Stimulated activated CD4-positive, alpha-beta T cell treated with anti-CD3 and anti-CD28 coated beads, Interleukin-1b, Interleukin-23, amount 100 ng/mL, for 1 hour (primary cell): Measurements from ENCODE around the gene CCDC92B.
"Not testable (repeated sequence)": the region's sequence is repeated elsewhere in the genome, so short reads cannot be mapped to it uniquely, and the experiment has no call there.

Source experiments
- DNase-seq, 2 donors: peaks; one replicate each; pipeline ENCODE4 v3.0.0-alpha.2; 2020; ENCODE audit warnings: low read depth in 2 of 2

Gene CCDC92B

GRCh38 chr17:2689411-2690164 lies 59.9 kb downstream of the CCDC92B start:
- DNase-seq, result no peak

GRCh38 chr17:2688351-2689342 lies 60.8 kb downstream of the CCDC92B start:
- no peak for DNase-seq

DNA sequence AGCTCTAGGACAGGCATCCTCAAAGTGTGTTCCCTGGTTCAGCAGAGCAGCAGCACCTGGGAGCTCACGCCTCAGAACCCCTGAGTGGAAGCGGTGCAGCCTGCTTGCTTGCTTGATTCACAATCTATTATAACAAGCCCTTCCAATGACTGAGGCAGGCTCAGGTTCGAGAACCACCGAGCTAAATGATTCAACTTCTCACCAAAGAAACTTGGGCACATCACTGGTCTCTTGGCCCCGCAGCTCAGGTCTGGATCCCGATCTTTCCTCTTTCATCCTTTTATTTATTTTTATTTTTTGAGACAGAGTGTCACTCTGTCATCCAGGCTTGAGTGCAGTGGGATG lies 62.4 kb downstream of the CCDC92B start:
- DNase-seq, result no peak

- no peak for DNase-seq
Measured at GRCh38 chr17:2685696-2686095, 63.8 kb downstream of the CCDC92B start.

DNA sequence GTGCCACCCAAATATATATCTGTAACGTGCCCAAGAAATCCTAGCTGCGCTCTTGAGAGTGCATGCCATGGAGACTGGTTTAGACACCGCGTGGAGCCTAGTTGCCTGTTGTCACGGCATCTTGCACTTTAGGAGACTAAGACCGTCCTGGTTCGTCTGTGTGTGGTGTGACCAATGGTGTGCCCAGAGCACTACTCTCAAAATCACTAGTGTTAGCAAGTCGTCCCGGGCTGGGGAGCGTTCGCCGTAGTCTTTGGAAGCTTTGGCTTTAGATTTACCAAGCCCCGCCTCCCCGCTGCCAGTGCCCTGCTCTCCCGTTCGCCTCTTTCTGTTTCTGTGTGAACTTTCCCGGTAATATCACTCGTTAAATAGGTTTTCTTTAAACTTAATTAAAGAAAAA lies 64.9 kb downstream of the CCDC92B start:
- DNase-seq, result no peak

DNA sequence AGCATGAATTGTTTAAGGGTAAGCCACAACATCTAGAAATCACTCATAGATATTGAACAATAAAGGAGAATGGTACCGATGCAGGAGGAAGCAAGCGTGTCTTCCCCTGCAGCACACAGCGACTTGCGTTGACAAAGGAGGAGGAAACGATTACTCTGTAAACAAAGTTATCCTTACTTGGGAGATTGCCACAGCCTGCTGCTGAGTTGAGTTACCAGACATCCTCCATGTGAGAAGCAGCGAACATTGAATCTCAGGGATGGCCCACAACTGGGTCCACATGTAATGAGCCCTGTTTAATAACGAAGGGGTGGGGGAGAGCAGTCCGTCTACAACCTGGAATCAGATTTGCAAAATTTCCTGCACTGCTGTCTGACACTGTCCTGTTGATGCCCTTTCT lies 65.5 kb downstream of the CCDC92B start:
- no peak for DNase-seq

DNA sequence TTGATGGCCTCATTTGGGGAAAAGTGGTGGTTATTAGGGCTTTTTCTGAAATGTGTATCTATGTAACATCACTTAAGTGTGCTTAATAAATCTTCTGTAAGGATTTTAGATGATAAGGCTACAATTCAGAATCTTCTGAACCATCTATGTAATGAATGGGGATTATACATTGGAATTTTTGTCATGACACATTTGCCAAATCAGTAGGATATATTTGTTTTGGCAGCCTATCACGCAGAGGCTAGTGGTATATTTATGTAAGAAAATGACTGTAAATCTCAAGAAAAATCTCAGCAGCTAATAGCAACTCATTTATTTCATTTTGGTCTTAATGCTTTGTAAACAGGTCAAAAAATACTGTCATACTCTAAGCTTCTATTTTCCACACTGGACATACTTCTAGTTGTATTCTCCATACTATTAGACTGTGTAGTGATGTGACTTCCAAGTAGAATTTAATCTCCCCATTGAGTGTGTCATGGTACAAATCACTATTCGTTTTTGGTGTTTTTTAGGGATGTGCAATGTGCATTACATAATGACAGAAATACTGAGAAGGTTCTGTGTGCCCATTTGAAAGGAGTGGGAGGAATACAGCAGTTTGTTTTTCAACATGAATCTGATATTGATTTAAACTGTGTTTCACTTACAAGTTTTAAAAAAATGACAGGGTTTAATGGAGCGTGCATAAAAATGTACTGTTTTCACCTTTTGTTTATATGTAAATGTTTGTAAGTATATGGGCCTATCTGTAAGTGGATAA lies 67.1 kb downstream of the CCDC92B start:
- no peak for DNase-seq

- no peak for DNase-seq
Measured at GRCh38 chr17:2681650-2682049, 67.8 kb downstream of the CCDC92B start.

DNA sequence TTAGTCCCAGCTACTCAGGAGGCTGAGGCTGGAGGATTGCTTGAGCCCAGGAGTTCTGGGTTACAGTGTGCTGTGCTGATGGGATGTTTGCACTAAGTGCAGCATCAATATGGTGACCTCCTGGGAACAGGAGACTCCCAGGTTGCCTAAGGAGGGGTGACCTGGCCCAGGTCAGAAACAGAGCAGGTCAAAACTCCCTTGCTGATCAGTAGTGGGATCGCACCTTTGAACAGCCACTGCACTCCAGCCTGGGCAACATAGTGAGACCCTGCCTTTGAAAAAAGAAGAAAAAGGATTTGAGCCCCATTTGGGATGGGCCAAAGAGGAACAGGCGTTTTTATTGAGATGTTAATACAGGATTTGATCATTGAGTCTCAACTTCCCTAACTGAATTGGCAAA lies 68.5 kb downstream of the CCDC92B start:
- no peak for DNase-seq

GRCh38 chr17:2679247-2679646 lies 70.2 kb downstream of the CCDC92B start:
- not testable (repeated sequence) for DNase-seq
